ENCODE measurements around the gene HDAC11.

GRCh38 chr3:13495921-13496723 is 16.0 kb downstream of the HDAC11 start:
- TF ChIP-seq CTCF (IDR thresholded peaks at IDR 0.05) (peak; percentile 81 to 96 (median 92)), POLR2AphosphoS5 (IDR thresholded peaks at IDR 0.05) (peak; percentile 87)

Measured in prostate gland (tissue), 2 donors.